Hepatocyte (in vitro differentiated cells): ENCODE data around the gene IPO8. TPM values are rescaled to one million over a fixed set of nuclear protein-coding genes. Genes with fewer than 3 reads are reported as not detected.

ENCODE experiments used
- DNase-seq: peaks from one replicate; pipeline ENCODE4 v3.0.0-alpha.2; 2016; ENCODE audit warnings: low spot score
- H2AFZ ChIP-seq: fragments of 200-600 bp; sonication (generic); 2 replicates; pipeline ENCODE4 v1.6.0; 2016; ENCODE audit warnings: antibody characterized with exemption, mild to moderate bottlenecking
- H3K27ac ChIP-seq: fragments of 200-600 bp; sonication (generic); 2 replicates; pipeline ENCODE4 v1.5.1; 2016; ENCODE audit warnings: mild to moderate bottlenecking
- H3K27me3 ChIP-seq: fragments of 200-600 bp; sonication (generic); 2 replicates; pipeline ENCODE4 v1.6.1; 2016
- H3K36me3 ChIP-seq: fragments of 200-600 bp; sonication (generic); replicated peaks from 2 replicates; pipeline ENCODE4 v1.5.1; 2016; ENCODE audit warnings: low read depth; ENCODE audit not compliant: insufficient read depth
- H3K4me1 ChIP-seq: fragments of 200-600 bp; sonication (generic); 2 replicates; pipeline ENCODE4 v1.5.1; 2016; ENCODE audit warnings: mild to moderate bottlenecking, moderate library complexity; ENCODE audit not compliant: insufficient read depth
- H3K4me2 ChIP-seq: fragments of 200-600 bp; sonication (generic); 2 replicates; pipeline ENCODE4 v1.6.0; 2016
- H3K4me3 ChIP-seq: fragments of 200-600 bp; sonication (generic); 2 replicates; pipeline ENCODE4 v1.5.1; 2016; ENCODE audit warnings: mild to moderate bottlenecking
- H3K79me2 ChIP-seq: fragments of 200-600 bp; sonication (generic); 2 replicates; pipeline ENCODE4 v1.6.0; 2017; ENCODE audit warnings: mild to moderate bottlenecking
- H3K9me2 ChIP-seq: fragments of 200-600 bp; sonication (generic); replicated peaks from 2 replicates; pipeline ENCODE4 v1.6.0; 2017; ENCODE audit warnings: mild to moderate bottlenecking; ENCODE audit not compliant: insufficient read depth
- H3K9me3 ChIP-seq: fragments of 200-600 bp; sonication (generic); 2 replicates; pipeline ENCODE4 v1.5.1; 2016; ENCODE audit warnings: low read depth, mild to moderate bottlenecking
- H4K20me1 ChIP-seq: fragments of 200-600 bp; sonication (generic); 2 replicates; pipeline ENCODE4 v1.6.0; 2016; ENCODE audit warnings: mild to moderate bottlenecking; ENCODE audit not compliant: insufficient read depth, poor library complexity, severe bottlenecking
- EZH2 ChIP-seq: fragments of 200-600 bp; sonication (generic); IDR thresholded peaks from 2 replicates; pipeline ENCODE4 v1.6.1; 2016; ENCODE audit warnings: antibody characterized with exemption, mild to moderate bottlenecking, borderline replicate concordance
- EZH2phosphoT487 ChIP-seq: fragments of 200-600 bp; sonication (generic); IDR thresholded peaks from one replicate; pipeline ENCODE4 v1.6.1; 2018; ENCODE audit warnings: antibody characterized with exemption, mild to moderate bottlenecking, low read depth, moderate library complexity; ENCODE audit not compliant: unreplicated experiment, severe bottlenecking
- WGBS: methylation state at CpG from one replicate; pipeline ENCODE4 v1.1.6; 2016; ENCODE audit warnings: low lambda C conversion rate; ENCODE audit errors: missing lambda C conversion rate; 5-methylcytosine and 5-hydroxymethylcytosine counted together
- polyA plus RNA-seq: library from polyadenylated mRNA; unstranded; fragments of >200 nt; fragmentation: Nextera tagmentation; extraction: Ambion mirVana; gene quantifications from 2 replicates; pipeline ENCODE4 v1.2.1, GENCODE V29; 2016
- total RNA-seq: library from RNA; depleted of rRNA; stranded (reverse); fragments of >200 nt; gene quantifications from 2 replicates; pipeline ENCODE4 v1.2.3, GENCODE V29; 2014
- TF ChIP-seq, protein P1 (sequence below): fragments of 200-600 bp; sonication (generic); IDR thresholded peaks from 2 replicates; pipeline ENCODE4 v1.5.1; 2016; ENCODE audit warnings: antibody characterized with exemption, mild to moderate bottlenecking; ENCODE audit not compliant: poor library complexity

IPO8 gene
- total and polyA plus RNA-seq, 2 experiments from 2014 or later = 7.3 to 26.3 TPM

DNA sequence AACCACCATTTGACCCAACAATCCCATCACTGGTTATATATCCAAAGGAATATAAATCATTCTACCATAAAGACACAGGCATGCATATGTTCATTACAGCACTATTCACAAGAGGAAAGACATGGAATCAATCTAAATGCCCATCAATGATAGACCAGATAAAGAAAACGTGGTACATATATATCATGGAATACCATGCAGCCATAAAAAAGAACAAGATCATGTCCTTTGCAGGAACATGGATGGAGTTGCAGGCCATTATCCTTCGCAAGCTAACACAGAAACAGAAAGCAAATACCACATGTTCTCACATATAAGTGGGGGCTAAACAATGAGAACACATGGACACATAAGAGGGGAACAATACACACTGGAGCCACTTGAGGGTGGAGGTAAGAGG is 43.4 kb upstream of the IPO8 start:
- H3K9me2 ChIP-seq = no peaks in the 10 kb centered on the region
- H3K4me1 ChIP-seq = no peaks in the 10 kb centered on the region
- DNase-seq = no peak
- H3K36me3 ChIP-seq = no peaks in the 10 kb centered on the region
- H2AFZ ChIP-seq = no peak overlapping the region
- 96% methylated on average over 2 of the region's 2 CpGs for WGBS
- H3K27ac ChIP-seq = no peak overlapping the region
- no peaks in the 10 kb centered on the region for H4K20me1 ChIP-seq
- TF ChIP-seq EZH2phosphoT487 = no peak
- TF ChIP-seq, protein P1, sequence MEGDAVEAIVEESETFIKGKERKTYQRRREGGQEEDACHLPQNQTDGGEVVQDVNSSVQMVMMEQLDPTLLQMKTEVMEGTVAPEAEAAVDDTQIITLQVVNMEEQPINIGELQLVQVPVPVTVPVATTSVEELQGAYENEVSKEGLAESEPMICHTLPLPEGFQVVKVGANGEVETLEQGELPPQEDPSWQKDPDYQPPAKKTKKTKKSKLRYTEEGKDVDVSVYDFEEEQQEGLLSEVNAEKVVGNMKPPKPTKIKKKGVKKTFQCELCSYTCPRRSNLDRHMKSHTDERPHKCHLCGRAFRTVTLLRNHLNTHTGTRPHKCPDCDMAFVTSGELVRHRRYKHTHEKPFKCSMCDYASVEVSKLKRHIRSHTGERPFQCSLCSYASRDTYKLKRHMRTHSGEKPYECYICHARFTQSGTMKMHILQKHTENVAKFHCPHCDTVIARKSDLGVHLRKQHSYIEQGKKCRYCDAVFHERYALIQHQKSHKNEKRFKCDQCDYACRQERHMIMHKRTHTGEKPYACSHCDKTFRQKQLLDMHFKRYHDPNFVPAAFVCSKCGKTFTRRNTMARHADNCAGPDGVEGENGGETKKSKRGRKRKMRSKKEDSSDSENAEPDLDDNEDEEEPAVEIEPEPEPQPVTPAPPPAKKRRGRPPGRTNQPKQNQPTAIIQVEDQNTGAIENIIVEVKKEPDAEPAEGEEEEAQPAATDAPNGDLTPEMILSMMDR = no peak
- no peak for TF ChIP-seq EZH2
- no peaks in the 10 kb centered on the region for H3K9me3 ChIP-seq
- no peak overlapping the region for H3K4me2 ChIP-seq
- H3K79me2 ChIP-seq = peaks cover 33% of the 10 kb centered on the region
- no peak overlapping the region for H3K4me3 ChIP-seq
- H3K27me3 ChIP-seq = no peaks in the 10 kb centered on the region

DNA sequence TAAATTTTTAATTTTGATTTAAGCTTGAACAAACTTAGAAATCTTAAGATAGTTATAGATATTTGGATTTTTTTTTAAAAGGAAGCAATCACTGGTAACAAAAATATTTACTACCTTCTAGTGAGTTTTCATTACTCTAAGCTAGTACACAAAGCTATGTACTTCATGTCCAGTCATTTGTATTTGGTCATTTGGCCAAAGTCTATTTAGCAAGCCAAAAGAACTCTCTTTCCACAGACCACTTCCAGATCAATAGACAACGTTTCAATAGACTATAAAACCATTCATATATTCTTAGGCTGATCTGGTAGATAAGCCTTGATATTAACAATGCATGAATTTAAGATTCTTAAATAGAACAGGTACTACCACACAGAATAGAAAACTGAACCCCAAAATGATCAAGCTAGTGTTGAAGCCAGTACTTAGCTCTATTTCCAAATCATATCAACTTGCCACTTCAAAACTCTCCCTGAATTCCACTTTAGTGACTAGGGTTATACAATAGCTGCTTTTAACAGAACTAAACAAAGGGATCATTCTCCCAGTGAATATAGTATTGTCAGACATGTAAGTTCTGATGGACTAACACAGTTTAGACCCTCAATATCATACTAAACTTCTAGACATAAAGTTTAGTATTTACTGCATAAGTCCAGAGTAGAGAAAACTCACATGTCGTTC is 37.4 kb upstream of the IPO8 start:
- H4K20me1 ChIP-seq = no peaks in the 10 kb centered on the region
- no peaks in the 10 kb centered on the region for H3K9me3 ChIP-seq
- no peaks in the 10 kb centered on the region for H3K9me2 ChIP-seq
- H3K36me3 ChIP-seq = no peaks in the 10 kb centered on the region
- H3K4me2 ChIP-seq = no peak overlapping the region
- H3K4me3 ChIP-seq = no peak overlapping the region
- no peaks in the 10 kb centered on the region for H3K4me1 ChIP-seq
- no peak overlapping the region for H2AFZ ChIP-seq
- H3K27ac ChIP-seq = no peak overlapping the region
- no peaks in the 10 kb centered on the region for H3K27me3 ChIP-seq
- WGBS = 92% methylated on average over 2 of the region's 2 CpGs
- no peak for DNase-seq
- H3K79me2 ChIP-seq = peaks cover 3% of the 10 kb centered on the region
- TF ChIP-seq EZH2phosphoT487 = no peak
- TF ChIP-seq, protein P1 = no peak
- no peak for TF ChIP-seq EZH2

DNA sequence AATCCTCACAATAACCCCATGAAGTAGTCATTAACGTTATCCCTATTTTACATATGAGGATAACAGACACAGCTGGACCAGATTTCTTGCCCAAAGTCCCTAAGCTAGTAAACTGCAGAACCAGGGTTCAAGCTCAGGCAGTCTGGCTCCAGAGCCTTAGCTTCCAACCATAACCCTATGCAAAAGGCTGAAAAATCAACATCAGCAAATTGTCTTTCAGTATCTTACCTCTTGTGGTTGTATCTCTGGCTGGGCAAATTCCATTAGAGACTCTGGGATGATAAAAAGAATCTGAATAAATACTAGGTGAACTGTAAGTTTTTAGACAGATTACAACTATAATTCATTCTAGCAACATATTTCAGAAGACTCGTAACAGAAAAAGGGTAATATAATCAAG is 34.3 kb upstream of the IPO8 start:
- H3K9me2 ChIP-seq = no peaks in the 10 kb centered on the region
- no peak for DNase-seq
- H4K20me1 ChIP-seq = no peaks in the 10 kb centered on the region
- H2AFZ ChIP-seq = no peak overlapping the region
- no peaks in the 10 kb centered on the region for H3K4me1 ChIP-seq
- no peaks in the 10 kb centered on the region for H3K27me3 ChIP-seq
- no peaks in the 10 kb centered on the region for H3K9me3 ChIP-seq
- H3K79me2 ChIP-seq = no peaks in the 10 kb centered on the region
- no peak overlapping the region for H3K4me2 ChIP-seq
- H3K36me3 ChIP-seq = no peaks in the 10 kb centered on the region
- H3K4me3 ChIP-seq = no peak overlapping the region
- 94% methylated on average over 2 of the region's 2 CpGs for WGBS
- no peak overlapping the region for H3K27ac ChIP-seq
- TF ChIP-seq EZH2phosphoT487 (no peak), EZH2 (no peak)
- TF ChIP-seq, protein P1 = no peak
